ENCODE results near the gene INS.

INS gene

GRCh38 chr11:2176389-2176900 lies 15.4 kb upstream of the INS start:
- in situ Hi-C loops (cut with MboI; ENCODE audit: low sequenced_read_pairs, unreplicated experiment): no loop called here
- TF ChIP-seq CTCF (IDR thresholded peaks at IDR 0.05; ENCODE audit: borderline replicate concordance, control extremely low read depth, extremely low read depth, insufficient read depth, missing control alignments): no peak
- DNase-seq (ENCODE audit: low spot score): no peak

- no peak for TF ChIP-seq CTCF (IDR thresholded peaks at IDR 0.05; ENCODE audit: borderline replicate concordance, control extremely low read depth, extremely low read depth, insufficient read depth, missing control alignments)
- in situ Hi-C loops (cut with MboI; ENCODE audit: low sequenced_read_pairs, unreplicated experiment): no loop called here
- no peak for DNase-seq (ENCODE audit: low spot score)
Observed at GRCh38 chr11:2175659-2176058, 14.7 kb upstream of the INS start.

GRCh38 chr11:2174361-2174760 lies 13.4 kb upstream of the INS start:
- in situ Hi-C loops (cut with MboI; ENCODE audit: low sequenced_read_pairs, unreplicated experiment): loop anchor here (25.0 kb wide), 1 partner anchor 512 kb away; no protein-coding TSS in a partner anchor

GRCh38 chr11:2173761-2174160 lies 12.8 kb upstream of the INS start:
- no peak for TF ChIP-seq CTCF (IDR thresholded peaks at IDR 0.05; ENCODE audit: borderline replicate concordance, control extremely low read depth, extremely low read depth, insufficient read depth, missing control alignments)
- no peak for DNase-seq (ENCODE audit: low spot score)
- in situ Hi-C loops (cut with MboI; ENCODE audit: low sequenced_read_pairs, unreplicated experiment): loop anchor here (25.0 kb wide), 1 partner anchor 511 kb away; no protein-coding TSS in a partner anchor

More at GRCh38 chr11:2174361-2174760, 13.4 kb upstream of the INS start:
- DNase-seq (ENCODE audit: low spot score): no peak
- TF ChIP-seq CTCF (IDR thresholded peaks at IDR 0.05; ENCODE audit: borderline replicate concordance, control extremely low read depth, extremely low read depth, insufficient read depth, missing control alignments): no peak

- in situ Hi-C loops (cut with MboI; ENCODE audit: low sequenced_read_pairs, unreplicated experiment): loop anchor here (25.0 kb wide), 1 partner anchor 511 kb away; no protein-coding TSS in a partner anchor
- DNase-seq (ENCODE audit: low spot score): no peak
- peak; percentile 14 for TF ChIP-seq CTCF (IDR thresholded peaks at IDR 0.05; ENCODE audit: borderline replicate concordance, control extremely low read depth, extremely low read depth, insufficient read depth, missing control alignments)
Observed at GRCh38 chr11:2173150-2173693, 12.2 kb upstream of the INS start.

GRCh38 chr11:2172676-2173075 lies 11.7 kb upstream of the INS start:
- in situ Hi-C loops (cut with MboI; ENCODE audit: low sequenced_read_pairs, unreplicated experiment): loop anchor here (25.0 kb wide), 1 partner anchor 510 kb away; no protein-coding TSS in a partner anchor
- DNase-seq (ENCODE audit: low spot score): no peak
- TF ChIP-seq CTCF (IDR thresholded peaks at IDR 0.05; ENCODE audit: borderline replicate concordance, control extremely low read depth, extremely low read depth, insufficient read depth, missing control alignments): no peak
